CD8-positive, alpha-beta memory T cell (primary cell): ENCODE results near the gene OAS3. TPM values are rescaled to one million over a fixed set of nuclear protein-coding genes. Genes with fewer than 3 reads are reported as not detected.

Source experiments
- polyA plus RNA-seq: library from polyadenylated mRNA; unstranded; fragments of 300-500 nt; fragmentation: Illumina TruSeq; gene quantifications from one replicate; pipeline ENCODE4 v1.2.3, GENCODE V29; 2021
- total RNA-seq, 2 experiments: library from RNA; stranded (reverse); gene quantifications; one replicate each; pipeline ENCODE4 v1.2.3, GENCODE V29; 2021

The OAS3 gene
- total and polyA plus RNA-seq, 3 experiments from 2014 or later: 11.2 to 22.0 (median 12.5) TPM

Other genes with a start within 250 kb of the OAS3 start
- not detected for gene RPH3A, start 146.7 kb upstream of the OAS3 start, total RNA-seq
- gene RPH3A, start 146.7 kb upstream of the OAS3 start, polyA plus RNA-seq: not detected
- 1 to 10 TPM; 4.5 to 5.5 TPM for gene OAS1, start 31.5 kb upstream of the OAS3 start, total RNA-seq
- gene OAS1, start 31.5 kb upstream of the OAS3 start, polyA plus RNA-seq: 38.5 TPM
- gene OAS2, start 40.0 kb downstream of the OAS3 start, total RNA-seq: 10 to 100 TPM; 40.1 to 46.6 TPM
- 50.9 TPM for gene OAS2, start 40.0 kb downstream of the OAS3 start, polyA plus RNA-seq
- gene DTX1, start 118.3 kb downstream of the OAS3 start, total RNA-seq: 1 to 10 TPM; 2.0 to 2.2 TPM
- gene DTX1, start 118.3 kb downstream of the OAS3 start, polyA plus RNA-seq: 0.98 TPM
- gene RASAL1, start 197.3 kb downstream of the OAS3 start, total RNA-seq: under 1 TPM; 0.51 to 0.72 TPM
- 0.45 TPM for gene RASAL1, start 197.3 kb downstream of the OAS3 start, polyA plus RNA-seq
- under 1 TPM; 0.16 to 0.33 TPM for gene CFAP73, start 211.2 kb downstream of the OAS3 start, total RNA-seq
- not detected for gene CFAP73, start 211.2 kb downstream of the OAS3 start, polyA plus RNA-seq
- 100 to 1,000 TPM; 131 to 133 TPM for gene DDX54, start 247.0 kb downstream of the OAS3 start, total RNA-seq
- gene DDX54, start 247.0 kb downstream of the OAS3 start, polyA plus RNA-seq: 47.7 TPM
- 10 to 100 TPM; 21.1 to 22.5 TPM for gene RITA1, start 247.2 kb downstream of the OAS3 start, total RNA-seq
- 27.4 TPM for gene RITA1, start 247.2 kb downstream of the OAS3 start, polyA plus RNA-seq